Activated CD4-positive, CD25-positive, alpha-beta regulatory T cell (primary cell): ENCODE data around the gene OSCAR.

Source experiments
- DNase-seq, 4 experiments: peaks; one replicate each; lab custom pipeline; 2025; lab: John Stamatoyannopoulos, UW

Gene OSCAR

GRCh38 chr19:54094426-54095000, 6.1 kb downstream of the OSCAR start:
- DNase-seq: no peak

- DNase-seq: no peak
Measured at GRCh38 chr19:54084410-54084809, 16.2 kb downstream of the OSCAR start.

GRCh38 chr19:54081032-54081431, 19.6 kb downstream of the OSCAR start, which contains the start of gene TARM1:
TSS of gene TARM1 (minus strand) at chr19:54081365. CDS start at chr19:54081340, 25 bp downstream.
- DNase-seq: no peak

GRCh38 chr19:54077334-54077733, 23.3 kb downstream of the OSCAR start:
- DNase-seq: no peak

- no peak for DNase-seq
Measured at GRCh38 chr19:54074851-54075250, 25.8 kb downstream of the OSCAR start.

- DNase-seq: no peak
Measured at GRCh38 chr19:54073829-54074228, 26.8 kb downstream of the OSCAR start.

GRCh38 chr19:54069470-54069869, 31.1 kb downstream of the OSCAR start:
- DNase-seq: no peak

GRCh38 chr19:54063350-54064116, 37.1 kb downstream of the OSCAR start, which contains the start of gene VSTM1:
TSS of gene VSTM1 (minus strand) at chr19:54063897. CDS start at chr19:54063777, 120 bp downstream.
- no peak for DNase-seq

GRCh38 chr19:54062643-54063042, 38.0 kb downstream of the OSCAR start:
- DNase-seq: no peak

GRCh38 chr19:54047616-54048015, 53.0 kb downstream of the OSCAR start:
- no peak for DNase-seq

- no peak for DNase-seq
Measured at GRCh38 chr19:54045771-54046170, 54.8 kb downstream of the OSCAR start.
